ENCODE results near the gene GGACT. TPM values are rescaled to one million over a fixed set of nuclear protein-coding genes. Genes with fewer than 3 reads are reported as not detected.

Gene GGACT
- total RNA-seq, 1 experiment from 2014 or later, result 3.8 TPM

GRCh38 chr13:100594255-100594654 lies 5.7 kb upstream of the GGACT start:
- intact Hi-C loops (cut with micrococcal nuclease; ENCODE audit: unreplicated experiment), result no loop called here
- ChIA-PET POLR2A (ENCODE audit: low non-redundant PET) (no interaction called here), CTCF (no interaction called here)
- H3K36me3 ChIP-seq (ENCODE audit: insufficient read depth, low read length, poor library complexity, severe bottlenecking), result no peaks in the 10 kb centered on the region
- peaks cover 4% of the 10 kb centered on the region for H3K4me1 ChIP-seq (ENCODE audit: insufficient read depth, low read length, poor library complexity, severe bottlenecking)
- TF ChIP-seq CTCF (conservative IDR thresholded peaks at IDR 0.05; ENCODE audit: low read depth, low read length) (no peak), EZH2 (IDR thresholded peaks at IDR 0.05; ENCODE audit: borderline replicate concordance, low read depth, low read length, poor library complexity, severe bottlenecking) (no peak)
- no peak overlapping the region for H3K4me3 ChIP-seq (ENCODE audit: low read depth, low read length, poor library complexity, severe bottlenecking)
- H3K9me3 ChIP-seq (ENCODE audit: low read depth, low read length, poor library complexity, severe bottlenecking), result no peaks in the 10 kb centered on the region
- no peaks in the 10 kb centered on the region for H3K27me3 ChIP-seq (replicated peaks; ENCODE audit: insufficient read depth, low read depth, low read length, poor library complexity)
- H3K27ac ChIP-seq (ENCODE audit: low read depth, low read length, poor library complexity, severe bottlenecking), result no peak overlapping the region
- DNase-seq (ENCODE audit: low spot score), result no peak
- BruUV-seq (replicated peaks), result no TSS peak

GRCh38 chr13:100589178-100589725 lies 663 bp upstream of the GGACT start:
- H3K4me1 ChIP-seq (ENCODE audit: insufficient read depth, low read length, poor library complexity, severe bottlenecking), result peaks cover 14% of the 10 kb centered on the region
- TF ChIP-seq CTCF (conservative IDR thresholded peaks at IDR 0.05; ENCODE audit: low read depth, low read length) (no peak), EZH2 (IDR thresholded peaks at IDR 0.05; ENCODE audit: borderline replicate concordance, low read depth, low read length, poor library complexity, severe bottlenecking) (no peak)
- no peaks in the 10 kb centered on the region for H3K36me3 ChIP-seq (ENCODE audit: insufficient read depth, low read length, poor library complexity, severe bottlenecking)
- no peaks in the 10 kb centered on the region for H3K27me3 ChIP-seq (replicated peaks; ENCODE audit: insufficient read depth, low read depth, low read length, poor library complexity)
- H3K9me3 ChIP-seq (ENCODE audit: low read depth, low read length, poor library complexity, severe bottlenecking), result no peaks in the 10 kb centered on the region
- BruUV-seq (replicated peaks), result no TSS peak
- intact Hi-C loops (cut with micrococcal nuclease; ENCODE audit: unreplicated experiment), result no loop called here
- H3K4me3 ChIP-seq (ENCODE audit: low read depth, low read length, poor library complexity, severe bottlenecking), result peak overlapping the region; percentile 58
- ChIA-PET POLR2A (ENCODE audit: low non-redundant PET) (no interaction called here), CTCF (no interaction called here)
- peak; percentile 89 for DNase-seq (ENCODE audit: low spot score)
- peak overlapping the region; percentile 82 for H3K27ac ChIP-seq (ENCODE audit: low read depth, low read length, poor library complexity, severe bottlenecking)

- DNase-seq (ENCODE audit: low spot score), result peak; percentile 21
- no peaks in the 10 kb centered on the region for H3K9me3 ChIP-seq (ENCODE audit: low read depth, low read length, poor library complexity, severe bottlenecking)
- POLR2A ChIA-PET (ENCODE audit: low non-redundant PET), result no interaction called here
- intact Hi-C loops (cut with micrococcal nuclease; ENCODE audit: unreplicated experiment), result no loop called here
- H3K4me1 ChIP-seq (ENCODE audit: insufficient read depth, low read length, poor library complexity, severe bottlenecking), result peaks cover 14% of the 10 kb centered on the region
- no peaks in the 10 kb centered on the region for H3K36me3 ChIP-seq (ENCODE audit: insufficient read depth, low read length, poor library complexity, severe bottlenecking)
- H3K27me3 ChIP-seq (replicated peaks; ENCODE audit: insufficient read depth, low read depth, low read length, poor library complexity), result no peaks in the 10 kb centered on the region
- BruUV-seq (replicated peaks), result no TSS peak
- TF ChIP-seq CTCF (conservative IDR thresholded peaks at IDR 0.05; ENCODE audit: low read depth, low read length) (no peak), EZH2 (IDR thresholded peaks at IDR 0.05; ENCODE audit: borderline replicate concordance, low read depth, low read length, poor library complexity, severe bottlenecking) (no peak)
- no peak overlapping the region for H3K27ac ChIP-seq (ENCODE audit: low read depth, low read length, poor library complexity, severe bottlenecking)
- CTCF ChIA-PET, result no interaction called here
- H3K4me3 ChIP-seq (ENCODE audit: low read depth, low read length, poor library complexity, severe bottlenecking), result no peak overlapping the region
Observed at GRCh38 chr13:100584896-100585295, 3.7 kb downstream of the GGACT start.

Measured in A673 (cell line).